Activated gamma-delta T cell (primary cell): ENCODE measurements around the gene IRF3.

Experiments used
- DNase-seq: peaks from one replicate; lab custom pipeline; 2025; lab: John Stamatoyannopoulos, UW
- total RNA-seq, 2 donors: gene quantifications; one replicate each; lab custom pipeline; 2026; lab: John Stamatoyannopoulos, UW

Gene IRF3
- 148 to 180 reads per million in 2 donors for total RNA-seq

- peak; percentile 85 for DNase-seq
Observed at GRCh38 chr19:49665351-49666119, at the start of gene IRF3, which contains the start of gene BCL2L12. TSS of gene IRF3 (minus strand) at chr19:49665857. CDS start at chr19:49664838, 1,019 bp downstream. TSS of gene BCL2L12 (plus strand) at chr19:49665933. CDS start at chr19:49666693, 760 bp downstream.

GRCh38 chr19:49713236-49713845 lies 47.7 kb upstream of the IRF3 start:
- DNase-seq, result no peak

DNA sequence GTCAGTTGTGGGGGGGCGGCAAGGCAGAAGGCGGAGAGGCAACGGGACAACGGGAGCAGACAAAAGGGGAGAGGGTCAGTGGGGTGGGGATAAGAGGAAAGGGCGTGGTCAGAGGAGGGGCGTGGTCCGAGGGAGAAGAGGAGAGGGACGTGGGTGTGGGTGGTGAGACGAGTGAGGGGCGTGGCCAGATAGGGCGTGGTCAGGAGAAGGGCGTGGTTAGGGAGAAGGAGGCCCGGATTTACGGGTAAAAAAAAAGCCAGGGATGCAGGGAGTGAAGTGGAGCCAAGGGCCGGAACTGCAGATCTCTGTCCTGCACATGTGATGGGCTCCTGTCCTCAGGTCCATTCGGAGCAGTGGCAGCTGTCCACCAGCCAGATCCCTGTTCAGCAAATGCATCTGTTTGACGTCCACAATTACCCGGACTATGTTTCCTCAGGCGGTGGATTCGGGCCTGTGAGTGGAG lies 46.8 kb upstream of the IRF3 start:
- no peak for DNase-seq

GRCh38 chr19:49710372-49710951 lies 44.8 kb upstream of the IRF3 start:
- no peak for DNase-seq

- no peak for DNase-seq
Observed at GRCh38 chr19:49705919-49706318, 40.3 kb upstream of the IRF3 start.

GRCh38 chr19:49704888-49705642 lies 39.4 kb upstream of the IRF3 start:
- no peak for DNase-seq

GRCh38 chr19:49701271-49701786 lies 35.7 kb upstream of the IRF3 start:
- DNase-seq, result no peak

DNA sequence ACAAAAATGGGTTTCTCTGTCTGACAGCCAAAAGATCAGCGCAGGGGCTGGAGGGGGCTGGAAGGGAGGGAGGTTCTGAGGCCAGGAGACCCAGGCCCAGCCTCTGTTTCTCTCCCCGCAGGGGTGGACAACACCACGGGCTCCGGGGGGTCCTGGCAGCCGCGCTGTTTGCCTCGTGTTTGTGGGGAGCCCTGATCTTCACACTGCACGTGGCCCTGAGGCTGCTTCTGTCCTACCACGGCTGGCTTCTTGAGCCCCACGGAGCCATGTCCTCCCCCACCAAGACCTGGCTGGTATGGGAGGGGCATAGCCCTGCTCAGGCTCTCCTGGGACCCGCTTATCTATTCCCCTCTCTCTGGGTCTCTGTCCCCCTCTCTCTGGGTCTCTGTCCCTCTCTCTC lies 34.9 kb upstream of the IRF3 start:
- DNase-seq, result no peak

DNA sequence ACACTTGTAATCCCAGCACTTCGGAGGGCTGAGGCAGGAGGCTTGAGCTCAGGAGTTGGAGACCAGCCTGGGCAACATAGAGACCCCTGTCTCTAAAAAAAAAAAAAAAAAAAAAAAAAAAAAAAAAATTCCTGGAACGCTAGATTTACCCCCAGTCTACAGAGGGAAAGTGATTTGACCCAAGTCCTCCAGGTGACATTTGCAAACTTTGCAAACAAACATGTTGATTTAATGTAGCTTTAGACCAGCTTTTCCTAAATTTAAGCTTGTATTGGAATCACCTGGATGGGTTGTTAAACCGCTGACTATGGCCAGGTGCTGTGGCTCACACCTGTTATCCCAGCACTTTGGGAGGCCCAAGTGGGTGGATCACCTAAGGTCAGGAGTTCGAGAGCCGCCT lies 33.7 kb upstream of the IRF3 start:
- no peak for DNase-seq

DNA sequence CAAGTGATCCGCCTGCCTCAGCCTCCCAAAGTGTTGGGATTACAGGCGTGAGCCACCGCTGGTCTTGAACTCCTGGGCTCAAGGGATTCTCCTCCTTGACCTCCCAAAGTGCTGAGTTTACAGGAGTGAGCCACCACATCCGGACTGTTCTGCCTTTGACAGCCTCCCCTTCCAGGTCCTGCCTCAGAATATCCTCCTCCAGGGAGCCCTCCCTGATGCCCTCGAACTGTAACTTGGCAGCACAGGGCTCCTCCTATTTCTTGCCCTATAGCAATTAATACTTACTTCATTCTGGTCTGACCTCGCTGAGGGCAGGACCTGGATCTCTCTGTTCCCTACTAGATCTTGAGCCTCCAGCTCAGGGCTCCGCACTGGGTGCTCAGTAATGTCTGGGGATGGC lies 31.2 kb upstream of the IRF3 start:
- DNase-seq, result no peak

DNA sequence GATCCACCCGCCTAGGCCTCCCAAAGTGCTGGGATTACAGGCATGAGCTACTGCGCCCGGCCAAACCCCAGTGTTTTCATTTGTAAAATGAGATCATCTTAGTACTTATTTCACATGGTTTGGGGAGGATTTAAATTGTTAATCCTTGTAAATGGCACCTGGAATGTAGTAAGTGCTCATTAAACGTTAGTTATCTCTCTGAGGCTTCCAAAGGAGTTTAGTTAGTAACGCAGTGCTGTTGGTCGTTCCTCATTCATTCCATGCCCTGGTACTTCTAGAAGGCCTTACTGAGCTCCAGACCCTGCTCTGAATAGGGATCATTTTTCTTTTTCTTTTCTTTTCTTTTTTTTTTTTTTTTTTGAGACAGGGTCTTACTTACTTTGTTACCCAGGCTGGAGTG lies 30.5 kb upstream of the IRF3 start:
- no peak for DNase-seq

DNA sequence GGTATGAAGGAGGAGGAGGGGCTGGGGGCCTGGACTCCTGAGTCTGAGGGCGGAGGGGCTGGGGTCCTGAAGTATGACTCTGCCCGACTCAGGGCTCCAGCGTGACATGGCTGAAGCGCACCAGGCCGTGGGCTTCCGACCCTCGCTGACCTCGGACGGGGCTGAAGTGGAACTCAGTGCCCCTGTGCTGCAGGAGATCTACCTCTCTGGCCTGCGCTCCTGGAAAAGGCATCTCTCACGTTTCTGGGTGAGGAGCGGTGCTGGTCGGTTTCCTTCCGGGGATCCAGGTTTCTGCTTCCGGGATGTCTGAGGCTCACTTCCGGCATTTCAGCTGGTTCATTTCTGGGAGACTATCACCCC lies 26.5 kb upstream of the IRF3 start:
- DNase-seq, result no peak

GRCh38 chr19:49691243-49692146 lies 25.8 kb upstream of the IRF3 start:
- no peak for DNase-seq

GRCh38 chr19:49690656-49691242 lies 25.1 kb upstream of the IRF3 start, which contains the start of gene CPT1C:
TSS of gene CPT1C (plus strand) at chr19:49691116. CDS start at chr19:49692253, 1,137 bp downstream.
- DNase-seq, result no peak

- no peak for DNase-seq
Observed at GRCh38 chr19:49690079-49690655, 24.5 kb upstream of the IRF3 start.

GRCh38 chr19:49689133-49690078 lies 23.7 kb upstream of the IRF3 start, which contains the start of gene ADM5:
TSS of gene ADM5 (plus strand) at chr19:49689594. CDS start at chr19:49689838, 244 bp downstream.
- DNase-seq, result no peak

GRCh38 chr19:49688531-49689132 lies 23.0 kb upstream of the IRF3 start:
- no peak for DNase-seq

DNA sequence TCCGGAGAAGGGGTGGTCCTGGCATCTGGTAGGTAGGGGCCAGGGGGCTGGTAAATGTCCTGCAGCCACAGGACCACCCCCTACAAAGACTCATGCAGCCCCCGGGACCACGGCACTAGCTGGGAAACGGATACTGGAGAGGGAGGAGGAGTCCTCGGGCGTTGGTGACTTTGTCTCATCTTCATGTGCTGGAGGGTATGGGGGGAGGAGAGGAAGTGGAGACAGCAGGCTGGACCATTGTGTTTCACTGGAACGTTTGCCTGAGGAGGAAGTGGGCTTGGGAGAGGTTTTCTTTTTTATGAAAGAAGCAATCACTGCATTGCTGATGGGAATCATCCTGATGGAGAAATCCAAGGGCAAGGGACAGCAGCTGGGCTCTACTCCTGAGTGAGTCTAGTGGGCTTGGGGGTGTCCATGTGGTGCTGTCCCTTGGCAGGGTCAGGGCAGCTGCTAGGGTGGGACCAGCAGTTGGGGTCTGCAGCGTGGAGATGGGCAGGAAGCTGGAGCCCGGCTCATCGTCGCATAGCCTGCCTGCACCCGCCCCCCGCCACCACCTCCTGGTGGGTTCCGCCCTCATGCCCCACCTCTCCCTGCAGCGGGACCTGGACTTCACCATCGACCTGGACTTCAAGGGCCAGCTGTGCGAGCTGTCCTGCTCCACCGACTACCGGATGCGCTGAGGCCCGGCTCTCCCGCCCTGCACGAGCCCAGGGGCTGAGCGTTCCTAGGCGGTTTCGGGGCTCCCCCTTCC lies 22.1 kb upstream of the IRF3 start:
- no peak for DNase-seq
